Tibial nerve (tissue), 4 donors: Measurements from ENCODE around the gene SLC2A6.

ENCODE experiments used
- CTCF ChIP-seq, 5 experiments: fragments of 200-600 bp in 3 of 5; fragments of 450-650 bp in 2 of 5; sonication (generic) in 3 of 5; IDR thresholded peaks; one replicate each; pipeline ENCODE4 v1.5.1; 2016 to 2019; ENCODE audit warnings: antibody characterized with exemption in 5 of 5, mild to moderate bottlenecking in 3 of 5, moderate library complexity in 2 of 5
- EP300 ChIP-seq, 2 donors: sonication (generic); formaldehyde crosslinking; IDR thresholded peaks; one replicate each; pipeline ENCODE4 v1.6.1; 2017; ENCODE audit warnings: antibody characterized with exemption in 2 of 2, mild to moderate bottlenecking in 1 of 2
- POLR2A ChIP-seq, 2 donors: fragments of 450-650 bp; IDR thresholded peaks; one replicate each; pipeline ENCODE4 v1.6.1; 2017; ENCODE audit warnings: antibody characterized with exemption in 2 of 2, mild to moderate bottlenecking in 2 of 2, moderate library complexity in 2 of 2

GRCh38 chr9:133499892-133500270 lies 21.0 kb upstream of the SLC2A6 start:
- no peak for TF ChIP-seq CTCF (IDR thresholded peaks at IDR 0.05)
- TF ChIP-seq EP300 (IDR thresholded peaks at IDR 0.05): no peak
- TF ChIP-seq POLR2A (IDR thresholded peaks at IDR 0.05): no peak
